Cardiac muscle cell (in vitro differentiated cells and primary cell): Measurements from ENCODE around the gene SPATA18. TPM values are rescaled to one million over a fixed set of nuclear protein-coding genes. Genes with fewer than 3 reads are reported as not detected.
A peak's percentile ranks its signal among the peaks of the same experiment; 100 is the strongest.
"Not testable (repeated sequence)": the region's sequence is repeated elsewhere in the genome, so short reads cannot be mapped to it uniquely, and the experiment has no call there.

Source experiments
- DNase-seq, 2 donors: peaks; one replicate each; pipeline versions ENCODE4 v3.0.0 to v3.0.0-alpha.2; 2010 to 2017; ENCODE audit warnings: low read depth in 1 of 2, low spot score in 1 of 2
- H3K27ac ChIP-seq: fragments of 200-600 bp; sonication (generic); 2 replicates; pipeline ENCODE4 v1.5.1; 2016
- H3K27me3 ChIP-seq: fragments of 200-600 bp; sonication (generic); 2 replicates; pipeline ENCODE4 v1.6.0; 2016; ENCODE audit warnings: control low read depth
- H3K36me3 ChIP-seq: fragments of 200-600 bp; sonication (generic); 2 replicates; pipeline ENCODE4 v1.5.1; 2016; ENCODE audit warnings: control low read depth
- H3K4me1 ChIP-seq: fragments of 200-600 bp; sonication (generic); 2 replicates; pipeline ENCODE4 v1.8.1; 2017; ENCODE audit warnings: low read depth, mild to moderate bottlenecking, mixed run types
- H3K4me3 ChIP-seq: fragments of 200-600 bp; sonication (generic); 2 replicates; pipeline ENCODE4 v1.5.1; 2016; ENCODE audit warnings: mild to moderate bottlenecking
- H3K9me3 ChIP-seq: fragments of 200-600 bp; sonication (generic); 2 replicates; pipeline ENCODE4 v1.5.1; 2017; ENCODE audit warnings: low read depth, mild to moderate bottlenecking, control low read depth
- CTCF ChIP-seq: IDR thresholded peaks from 2 replicates; pipeline ENCODE4 v1.5.1; 2012; ENCODE audit warnings: low read depth, mild to moderate bottlenecking, low read length
- polyA plus RNA-seq: library from polyadenylated mRNA; unstranded; fragments of >200 nt; fragmentation: Nextera tagmentation; extraction: Ambion mirVana; gene quantifications from 2 replicates; pipeline ENCODE4 v1.2.1, GENCODE V29; 2016
- total RNA-seq: library from RNA; depleted of rRNA; stranded (reverse); fragments of >200 nt; gene quantifications from 2 replicates; pipeline ENCODE4 v1.2.3, GENCODE V29; 2016

The SPATA18 gene
- total and polyA plus RNA-seq, 2 experiments from 2014 or later = 5.5 to 17.2 TPM

GRCh38 chr4:52116641-52117040 is 65.5 kb downstream of the SPATA18 start:
- no peak for DNase-seq
- no peaks in the 10 kb centered on the region for H3K36me3 ChIP-seq
- H3K27ac ChIP-seq = no peak overlapping the region
- no peaks in the 10 kb centered on the region for H3K9me3 ChIP-seq
- no peak for TF ChIP-seq CTCF
- H3K4me3 ChIP-seq = no peak overlapping the region
- H3K27me3 ChIP-seq = no peaks in the 10 kb centered on the region
- no peaks in the 10 kb centered on the region for H3K4me1 ChIP-seq

DNA sequence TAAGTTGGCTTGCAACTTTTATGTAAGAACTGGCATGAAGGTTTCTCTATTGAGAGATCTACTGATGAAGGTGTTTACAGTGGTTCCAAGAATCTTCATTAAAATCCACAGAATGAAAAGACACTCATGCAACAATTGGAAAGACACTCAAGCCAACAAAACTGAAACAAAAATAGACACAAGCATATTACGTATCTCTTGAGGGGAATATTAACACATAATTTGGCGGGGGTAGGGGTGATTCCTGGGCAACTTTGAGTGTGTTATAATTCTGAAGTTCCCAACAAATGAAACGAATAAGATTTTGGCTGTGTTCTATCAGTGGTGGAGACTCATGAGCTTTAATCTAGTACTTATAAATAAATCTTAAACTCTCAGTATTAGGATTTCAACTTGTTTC is 75.1 kb downstream of the SPATA18 start:
- Histone ChIP-seq H3K36me3 (no peaks in the 10 kb centered on the region), H3K9me3 (no peaks in the 10 kb centered on the region), H3K4me3 (no peak overlapping the region), H3K27ac (no peak overlapping the region), H3K4me1 (no peaks in the 10 kb centered on the region), H3K27me3 (no peaks in the 10 kb centered on the region)
- TF ChIP-seq CTCF = no peak
- no peak for DNase-seq

GRCh38 chr4:52126966-52127365 is 75.9 kb downstream of the SPATA18 start:
- no peak for DNase-seq
- TF ChIP-seq CTCF = no peak
- no peaks in the 10 kb centered on the region for H3K27me3 ChIP-seq
- H3K36me3 ChIP-seq = no peaks in the 10 kb centered on the region
- no peak overlapping the region for H3K4me3 ChIP-seq
- H3K27ac ChIP-seq = no peak overlapping the region
- H3K4me1 ChIP-seq = no peaks in the 10 kb centered on the region
- no peaks in the 10 kb centered on the region for H3K9me3 ChIP-seq

GRCh38 chr4:52135171-52135570 is 84.1 kb downstream of the SPATA18 start:
- no peak for DNase-seq
- no peak overlapping the region for H3K27ac ChIP-seq
- H3K36me3 ChIP-seq = no peaks in the 10 kb centered on the region
- no peak for TF ChIP-seq CTCF
- no peaks in the 10 kb centered on the region for H3K27me3 ChIP-seq
- H3K4me3 ChIP-seq = no peak overlapping the region
- H3K9me3 ChIP-seq = no peaks in the 10 kb centered on the region
- no peaks in the 10 kb centered on the region for H3K4me1 ChIP-seq

- H3K27me3 ChIP-seq, H3K4me3 ChIP-seq, H3K9me3 ChIP-seq, H3K4me1 ChIP-seq, H3K27ac ChIP-seq, H3K36me3 ChIP-seq: not testable (repeated sequence)
- peak in 1 of 2 donors; percentile 1 for DNase-seq
Observed at GRCh38 chr4:52137152-52137551, 86.0 kb downstream of the SPATA18 start.

DNA sequence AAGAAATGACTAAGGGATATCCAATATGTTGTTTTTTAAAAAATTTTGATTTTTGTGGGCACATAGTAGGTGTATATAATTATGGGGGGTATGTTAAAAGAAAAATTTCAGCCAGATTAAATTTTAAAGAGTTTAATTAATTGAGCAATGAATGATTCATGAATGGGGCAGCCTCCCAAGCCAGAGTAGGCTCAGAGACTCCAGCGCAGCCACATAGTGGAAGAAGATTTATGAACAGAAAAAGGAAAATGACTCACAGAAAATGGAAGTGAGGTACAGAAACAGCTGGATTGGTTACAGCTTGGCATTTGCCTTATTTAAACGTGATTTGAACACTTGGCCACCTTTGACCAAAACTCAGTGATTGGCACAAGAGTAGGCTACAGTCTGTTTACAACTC is 91.7 kb downstream of the SPATA18 start:
- TF ChIP-seq CTCF = no peak

More for the DNA sequence above, 91.7 kb downstream of the SPATA18 start:
- H3K4me1 ChIP-seq = no peaks in the 10 kb centered on the region
- no peak overlapping the region for H3K4me3 ChIP-seq
- no peaks in the 10 kb centered on the region for H3K36me3 ChIP-seq
- H3K9me3 ChIP-seq = no peaks in the 10 kb centered on the region
- H3K27me3 ChIP-seq = no peaks in the 10 kb centered on the region
- no peak overlapping the region for H3K27ac ChIP-seq
- no peak for DNase-seq
